ENCODE results near the gene SEMA4G.

- TF ChIP-seq, protein P1, sequence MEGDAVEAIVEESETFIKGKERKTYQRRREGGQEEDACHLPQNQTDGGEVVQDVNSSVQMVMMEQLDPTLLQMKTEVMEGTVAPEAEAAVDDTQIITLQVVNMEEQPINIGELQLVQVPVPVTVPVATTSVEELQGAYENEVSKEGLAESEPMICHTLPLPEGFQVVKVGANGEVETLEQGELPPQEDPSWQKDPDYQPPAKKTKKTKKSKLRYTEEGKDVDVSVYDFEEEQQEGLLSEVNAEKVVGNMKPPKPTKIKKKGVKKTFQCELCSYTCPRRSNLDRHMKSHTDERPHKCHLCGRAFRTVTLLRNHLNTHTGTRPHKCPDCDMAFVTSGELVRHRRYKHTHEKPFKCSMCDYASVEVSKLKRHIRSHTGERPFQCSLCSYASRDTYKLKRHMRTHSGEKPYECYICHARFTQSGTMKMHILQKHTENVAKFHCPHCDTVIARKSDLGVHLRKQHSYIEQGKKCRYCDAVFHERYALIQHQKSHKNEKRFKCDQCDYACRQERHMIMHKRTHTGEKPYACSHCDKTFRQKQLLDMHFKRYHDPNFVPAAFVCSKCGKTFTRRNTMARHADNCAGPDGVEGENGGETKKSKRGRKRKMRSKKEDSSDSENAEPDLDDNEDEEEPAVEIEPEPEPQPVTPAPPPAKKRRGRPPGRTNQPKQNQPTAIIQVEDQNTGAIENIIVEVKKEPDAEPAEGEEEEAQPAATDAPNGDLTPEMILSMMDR (conservative IDR thresholded peaks at IDR 0.05; ENCODE audit: low read length) = no peak
- no peak for TF ChIP-seq EZH2phosphoT487 (IDR thresholded peaks at IDR 0.05; ENCODE audit: borderline replicate concordance, low read depth, low read length)
Observed at GRCh38 chr10:100980711-100981110, 11.4 kb downstream of the SEMA4G start.

Measured in OCI-LY7 (cell line).